HG03442 (cell line): Measurements from ENCODE around the gene SDF2.

Experiments
- ATAC-seq: cut with Tn5 transposase; IDR thresholded peaks from one replicate; pipeline ENCODE4 v1.9.1; 2021; ENCODE audit warnings: mild to moderate bottlenecking, moderate library complexity; ENCODE audit not compliant: unreplicated experiment

The SDF2 gene

DNA sequence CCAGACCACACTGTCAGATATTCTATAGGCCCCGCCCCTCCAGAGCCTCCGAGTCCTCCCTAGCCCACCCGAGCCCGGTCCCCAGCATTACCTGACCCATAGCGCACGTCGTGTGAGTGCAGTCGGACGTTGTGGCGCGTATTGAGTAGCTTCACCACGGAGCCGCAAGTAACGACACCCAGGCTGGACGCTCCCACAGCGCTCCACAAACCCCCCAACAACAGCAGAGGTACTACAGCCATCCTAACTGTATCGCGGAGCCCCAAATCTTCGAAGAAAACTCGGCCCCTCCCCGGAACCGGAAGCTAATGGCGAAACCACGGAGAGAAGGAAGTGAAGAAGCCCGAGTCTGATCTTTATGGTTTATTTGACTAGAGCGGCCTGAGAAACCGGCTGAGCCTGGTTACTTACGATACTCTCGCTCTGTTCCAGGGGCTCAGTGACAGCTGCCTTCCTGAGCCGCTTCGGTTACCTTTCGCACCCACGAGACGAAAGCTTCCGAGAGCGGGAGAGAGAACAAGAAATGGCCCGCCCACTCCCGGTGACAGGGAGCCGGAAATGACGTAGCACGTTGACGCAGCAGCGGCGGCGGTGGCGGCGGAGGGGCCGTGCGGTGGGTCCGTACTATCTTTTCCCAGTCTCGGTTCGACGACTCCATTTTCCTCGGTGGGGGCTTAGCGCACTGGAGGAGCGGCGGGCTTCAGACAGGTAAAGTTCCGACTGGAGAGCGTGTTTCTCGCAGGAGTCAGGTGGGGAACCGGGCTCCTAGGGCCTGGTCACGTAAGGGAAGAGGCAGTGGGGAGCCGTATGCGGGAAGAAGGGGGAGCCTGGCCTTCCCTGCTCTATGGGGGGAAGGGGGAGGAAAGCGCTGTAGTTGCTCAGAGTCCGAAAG, at the start of gene SDF2, which contains the start of gene SUPT6H:
TSS of gene SDF2 (minus strand) at position 272 of the 892 bp plus-strand sequence. CDS start at position 242, 30 bp downstream.
TSS of gene SUPT6H (plus strand) at position 571 of the 892 bp plus-strand sequence. CDS start 11,197 bp downstream, outside the sequence.
- peak; percentile 87 for ATAC-seq

DNA sequence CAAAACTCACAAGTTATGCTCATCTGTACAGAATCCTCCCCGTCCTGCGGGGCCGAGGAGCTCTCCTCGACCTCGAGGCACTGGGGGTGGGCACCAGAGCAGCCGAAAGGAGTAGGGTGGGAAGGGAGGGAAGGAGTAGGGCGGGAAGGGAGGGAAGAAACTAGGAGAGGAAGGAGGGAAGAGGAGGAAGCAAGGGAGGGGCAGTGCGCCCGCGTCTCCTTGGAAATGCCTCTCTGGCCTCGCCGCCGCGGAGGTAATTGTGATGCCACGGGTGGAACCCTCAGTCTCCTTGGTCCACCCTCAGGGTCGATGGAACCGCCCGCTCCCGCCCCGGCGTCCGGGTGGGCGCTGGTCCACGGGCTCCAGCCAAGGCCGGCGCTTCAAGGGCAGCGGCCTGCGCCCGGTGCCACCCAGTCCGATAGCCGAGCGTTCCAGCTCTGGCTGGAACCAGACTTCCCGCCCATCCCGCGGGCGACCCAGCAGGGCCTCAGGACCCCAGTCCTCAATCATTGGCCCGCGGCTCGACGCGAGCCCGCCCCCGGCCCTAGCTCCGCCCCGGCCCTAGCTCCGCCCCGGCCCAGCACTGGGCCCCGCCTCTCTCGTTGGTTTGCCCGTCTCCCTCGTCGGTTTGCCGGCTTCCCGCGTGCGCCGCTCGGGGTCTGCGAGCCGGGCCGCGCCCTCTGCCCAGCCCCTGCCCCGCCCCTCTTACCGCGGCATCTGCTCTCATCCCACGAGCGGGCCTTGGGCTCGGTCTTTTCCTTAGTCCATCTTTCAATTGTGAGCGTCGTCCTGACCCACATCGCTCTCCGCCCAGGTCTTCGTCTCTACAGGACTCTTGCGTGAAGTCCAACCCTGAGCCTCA, 49.4 kb upstream of the SDF2 start:
- ATAC-seq: peak; percentile 76

DNA sequence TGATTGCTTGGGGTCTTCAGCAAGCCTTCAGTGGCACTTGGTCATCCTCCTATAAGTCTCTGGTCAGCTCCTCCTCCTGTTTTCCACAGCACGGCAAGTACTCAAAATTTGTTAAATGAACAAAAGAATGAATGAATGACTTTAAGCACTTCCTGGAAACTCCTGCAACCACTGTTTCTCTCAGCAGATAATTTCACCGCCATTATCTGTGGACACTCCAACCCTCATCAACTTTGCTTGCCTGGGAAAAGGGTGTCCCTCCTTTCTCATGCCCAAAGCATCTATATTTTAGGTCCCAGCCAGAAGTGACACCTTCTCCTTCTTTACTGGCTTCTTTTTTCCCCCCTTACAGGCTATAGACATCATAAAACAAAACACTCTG, 45.6 kb upstream of the SDF2 start:
- ATAC-seq: no peak

DNA sequence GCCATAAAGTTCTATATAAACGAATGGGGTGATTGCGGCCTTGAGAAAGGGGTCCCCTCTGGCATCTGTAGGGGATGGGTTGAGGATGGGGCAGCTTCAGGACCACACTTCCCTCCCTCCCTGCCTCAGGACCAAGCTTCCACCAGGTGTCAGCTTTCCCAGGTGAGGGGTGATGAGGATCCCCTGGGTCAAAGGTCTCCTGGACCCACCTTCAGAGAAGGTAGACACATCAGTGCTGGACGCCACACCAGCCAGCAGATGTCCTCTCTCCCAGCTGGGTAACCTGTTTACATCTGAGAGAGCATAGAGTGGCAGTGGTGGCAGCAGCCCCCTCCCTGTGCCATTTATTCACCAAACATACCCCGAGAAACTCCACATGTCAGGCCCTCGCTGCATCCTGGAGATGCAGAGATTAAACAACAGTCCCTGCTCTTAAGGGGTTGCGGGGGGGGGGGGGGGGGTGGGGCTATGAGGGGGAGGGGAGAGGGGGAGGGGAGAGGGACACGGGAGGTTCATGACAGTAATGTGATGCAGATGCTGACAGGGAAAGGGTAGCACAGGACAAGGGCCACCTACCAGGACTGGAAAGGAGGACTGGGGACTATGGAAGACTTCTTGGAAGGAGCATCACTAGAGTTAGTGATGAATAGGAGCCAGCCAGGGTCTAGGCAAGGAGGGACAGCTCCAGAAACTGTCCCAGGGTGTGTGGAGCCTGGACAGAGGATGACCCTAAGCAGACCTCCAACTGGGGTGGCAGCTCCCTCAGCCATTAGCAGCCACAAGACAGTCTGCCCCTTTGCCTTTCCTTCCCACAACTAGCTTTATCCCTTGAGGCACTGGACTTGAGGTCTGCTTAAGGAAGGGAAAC, 45.0 kb upstream of the SDF2 start:
- no peak for ATAC-seq

GRCh38 chr17:28705728-28706334, 44.1 kb upstream of the SDF2 start:
- ATAC-seq: no peak

GRCh38 chr17:28705074-28705659, 43.5 kb upstream of the SDF2 start:
- no peak for ATAC-seq

- no peak for ATAC-seq
Measured at GRCh38 chr17:28704219-28704858, 42.6 kb upstream of the SDF2 start.

DNA sequence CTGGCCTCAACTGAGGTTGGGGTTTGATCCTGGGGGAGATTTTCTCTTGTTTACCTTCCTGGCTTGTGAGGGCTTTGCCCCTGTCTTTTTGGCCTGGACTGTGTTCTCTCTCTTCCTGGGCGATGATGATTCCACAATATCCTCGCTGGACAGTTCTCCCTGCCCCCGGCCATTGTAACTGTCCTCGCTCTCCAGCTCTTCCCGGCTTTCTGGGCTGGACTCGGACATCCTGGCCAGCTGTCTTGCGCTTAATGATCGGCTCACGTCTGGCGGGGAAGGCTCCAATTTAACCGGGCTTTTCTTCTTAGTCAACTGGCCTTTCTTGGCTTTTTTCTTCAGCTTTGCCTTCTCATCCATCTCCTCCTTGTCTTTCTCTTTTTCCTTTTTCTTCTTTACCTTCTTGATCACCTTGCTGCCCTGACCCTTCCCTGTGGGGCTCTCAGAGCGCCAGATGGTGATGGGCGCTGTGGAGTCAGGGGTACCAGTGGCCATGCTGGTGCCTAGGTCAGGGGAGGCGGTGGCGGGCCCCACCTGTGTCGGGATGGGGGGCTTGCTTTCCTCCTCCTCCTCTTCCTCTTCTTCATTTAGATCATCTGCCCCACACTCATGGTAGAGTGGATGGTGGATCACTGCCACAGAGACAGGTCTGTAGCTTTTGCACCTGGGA, 42.0 kb upstream of the SDF2 start:
- no peak for ATAC-seq

- no peak for ATAC-seq
Measured at GRCh38 chr17:28702752-28703150, 41.0 kb upstream of the SDF2 start.

- ATAC-seq: no peak
Measured at GRCh38 chr17:28702026-28702751, 40.5 kb upstream of the SDF2 start.

DNA sequence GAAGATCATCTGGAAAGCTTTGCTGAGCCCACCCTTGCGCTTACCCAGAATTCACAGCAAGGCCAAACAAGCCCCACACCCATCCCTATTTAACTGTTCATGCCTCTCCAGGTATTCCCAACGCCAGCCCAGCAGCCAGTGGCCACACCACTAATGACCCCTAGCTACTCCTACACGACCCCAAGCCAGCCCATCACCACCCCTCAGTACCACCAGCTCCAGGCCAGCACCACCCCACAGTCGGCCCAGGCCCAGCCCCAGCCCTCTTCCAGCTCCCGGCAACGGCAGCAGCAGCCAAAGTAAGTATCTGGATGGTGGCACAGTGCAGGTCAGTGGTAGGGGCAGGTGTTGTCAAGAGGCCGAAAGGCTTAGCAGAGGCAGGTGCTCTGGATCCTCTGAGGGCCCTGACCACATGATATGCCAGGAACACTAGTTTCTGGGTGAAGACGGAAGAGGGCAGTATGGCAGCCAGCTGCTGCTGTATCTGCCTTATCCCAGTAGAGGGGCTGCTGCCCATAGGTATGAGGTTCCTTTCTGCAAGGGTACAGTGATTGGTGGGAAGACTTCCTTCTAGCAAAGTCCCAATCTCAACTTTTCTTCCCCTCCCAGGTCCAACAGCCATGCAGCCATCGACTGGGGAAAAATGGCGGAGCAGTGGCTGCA, 39.3 kb upstream of the SDF2 start:
- ATAC-seq: no peak

- ATAC-seq: no peak
Measured at GRCh38 chr17:28700278-28700677, 38.6 kb upstream of the SDF2 start.

- ATAC-seq: no peak
Measured at GRCh38 chr17:28698253-28698941, 36.7 kb upstream of the SDF2 start.

- no peak for ATAC-seq
Measured at GRCh38 chr17:28693869-28694268, 32.2 kb upstream of the SDF2 start.

DNA sequence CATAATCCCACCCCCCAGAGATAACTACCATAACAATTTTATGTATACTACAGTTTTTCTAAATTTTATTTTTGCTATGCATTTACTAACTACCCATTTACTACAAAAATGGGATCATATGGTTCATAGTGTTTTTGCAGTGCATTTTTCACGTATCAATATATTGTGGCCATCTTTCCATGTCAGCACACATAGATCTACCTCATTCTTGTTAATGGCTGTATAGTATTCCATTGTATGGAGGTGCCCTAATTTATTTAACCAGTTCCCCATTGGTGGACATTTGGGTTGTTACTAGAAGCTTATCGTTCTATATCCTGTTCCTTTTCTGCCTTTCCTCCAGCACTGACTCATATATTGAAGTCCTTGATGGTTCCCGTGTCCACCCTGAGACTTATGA, 27.3 kb upstream of the SDF2 start:
- ATAC-seq: no peak

DNA sequence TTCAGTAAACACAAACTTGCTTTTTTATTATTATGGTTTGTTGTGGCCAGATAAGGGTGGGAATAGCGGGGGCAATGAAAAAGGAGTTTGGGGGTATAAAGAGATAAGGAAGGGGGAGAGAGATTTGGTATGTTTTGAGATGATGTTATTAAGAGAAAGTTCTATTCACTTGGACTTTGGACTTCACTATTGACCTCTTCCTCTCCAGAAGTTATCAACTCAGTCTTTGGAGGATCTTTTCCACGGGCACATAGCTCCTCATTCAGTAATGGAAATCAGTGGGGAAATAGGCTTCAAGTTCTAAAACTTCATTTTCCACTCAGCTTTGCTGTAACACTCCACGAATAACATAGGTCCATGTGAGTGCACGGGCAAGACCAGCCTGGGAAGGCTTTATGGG, 26.8 kb upstream of the SDF2 start:
- no peak for ATAC-seq

DNA sequence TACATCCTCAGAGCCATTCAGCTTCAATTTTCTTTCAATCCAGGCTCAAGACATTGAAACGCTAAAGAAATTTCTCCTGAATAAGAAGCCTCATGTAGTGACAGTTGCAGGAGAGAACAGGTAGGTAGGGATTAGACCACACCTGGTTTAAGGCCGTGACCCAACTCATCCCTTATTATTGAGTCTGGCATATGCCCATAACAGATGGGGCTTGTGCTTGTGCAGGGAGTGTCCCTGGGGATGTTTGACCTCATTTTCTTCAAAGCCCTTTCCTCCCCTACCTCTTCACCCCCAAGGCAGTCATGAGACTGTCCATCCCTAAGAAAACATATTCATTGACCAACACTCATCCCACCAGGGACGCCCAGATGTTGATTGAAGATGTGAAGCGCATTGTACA, 24.6 kb upstream of the SDF2 start:
- ATAC-seq: no peak
